Measurements from ENCODE around the gene BTG1. TPM values are rescaled to one million over a fixed set of nuclear protein-coding genes. Genes with fewer than 3 reads are reported as not detected.
A peak's percentile ranks its signal among the peaks of the same experiment; 100 is the strongest.

Gene BTG1
- total RNA-seq, 2 donors from 2014 or later = 48.5 to 53.7 TPM

DNA sequence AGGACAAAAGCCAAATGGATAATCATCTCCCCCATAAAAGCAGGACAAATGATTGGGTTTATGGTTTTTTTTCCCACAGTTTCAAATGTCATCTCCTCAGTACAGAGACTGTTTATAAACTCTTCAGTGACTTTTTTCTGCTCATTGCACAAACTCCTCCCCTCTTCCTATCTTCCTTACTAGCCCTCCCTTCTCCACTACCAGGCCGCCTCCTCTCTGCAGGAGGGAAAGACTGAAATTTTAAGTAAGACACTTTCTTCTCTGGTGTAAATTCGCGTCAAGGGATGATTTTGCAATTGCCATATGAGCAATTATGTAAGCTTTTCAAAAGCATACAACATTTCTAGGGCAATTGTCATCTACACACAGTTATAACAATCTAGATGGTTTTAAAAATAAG is 37.0 kb downstream of the BTG1 start:
- Histone ChIP-seq H3K4me3 (no peak overlapping the region), H3K27ac (no peak overlapping the region), H3K4me1 (peaks cover 41% of the 10 kb centered on the region), H3K27me3 (no peaks in the 10 kb centered on the region), H3K9me3 (no peaks in the 10 kb centered on the region), H3K36me3 (replicated peaks in 1 of 2; ENCODE audit: insufficient read depth in 1 of 2, low read depth in 2 of 2) (no peaks in the 10 kb centered on the region)
- no peak for ATAC-seq
- TF ChIP-seq, protein P1, sequence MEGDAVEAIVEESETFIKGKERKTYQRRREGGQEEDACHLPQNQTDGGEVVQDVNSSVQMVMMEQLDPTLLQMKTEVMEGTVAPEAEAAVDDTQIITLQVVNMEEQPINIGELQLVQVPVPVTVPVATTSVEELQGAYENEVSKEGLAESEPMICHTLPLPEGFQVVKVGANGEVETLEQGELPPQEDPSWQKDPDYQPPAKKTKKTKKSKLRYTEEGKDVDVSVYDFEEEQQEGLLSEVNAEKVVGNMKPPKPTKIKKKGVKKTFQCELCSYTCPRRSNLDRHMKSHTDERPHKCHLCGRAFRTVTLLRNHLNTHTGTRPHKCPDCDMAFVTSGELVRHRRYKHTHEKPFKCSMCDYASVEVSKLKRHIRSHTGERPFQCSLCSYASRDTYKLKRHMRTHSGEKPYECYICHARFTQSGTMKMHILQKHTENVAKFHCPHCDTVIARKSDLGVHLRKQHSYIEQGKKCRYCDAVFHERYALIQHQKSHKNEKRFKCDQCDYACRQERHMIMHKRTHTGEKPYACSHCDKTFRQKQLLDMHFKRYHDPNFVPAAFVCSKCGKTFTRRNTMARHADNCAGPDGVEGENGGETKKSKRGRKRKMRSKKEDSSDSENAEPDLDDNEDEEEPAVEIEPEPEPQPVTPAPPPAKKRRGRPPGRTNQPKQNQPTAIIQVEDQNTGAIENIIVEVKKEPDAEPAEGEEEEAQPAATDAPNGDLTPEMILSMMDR (IDR thresholded peaks at IDR 0.05) = no peak
- no peak for TF ChIP-seq POLR2A (IDR thresholded peaks at IDR 0.05)
- WGBS, 2 donors = 33 to 50% methylated on average over 3 of the region's 3 CpGs
- intact Hi-C loops (cut with DNase I) = no loop called here
- DNase-seq = no peak

DNA sequence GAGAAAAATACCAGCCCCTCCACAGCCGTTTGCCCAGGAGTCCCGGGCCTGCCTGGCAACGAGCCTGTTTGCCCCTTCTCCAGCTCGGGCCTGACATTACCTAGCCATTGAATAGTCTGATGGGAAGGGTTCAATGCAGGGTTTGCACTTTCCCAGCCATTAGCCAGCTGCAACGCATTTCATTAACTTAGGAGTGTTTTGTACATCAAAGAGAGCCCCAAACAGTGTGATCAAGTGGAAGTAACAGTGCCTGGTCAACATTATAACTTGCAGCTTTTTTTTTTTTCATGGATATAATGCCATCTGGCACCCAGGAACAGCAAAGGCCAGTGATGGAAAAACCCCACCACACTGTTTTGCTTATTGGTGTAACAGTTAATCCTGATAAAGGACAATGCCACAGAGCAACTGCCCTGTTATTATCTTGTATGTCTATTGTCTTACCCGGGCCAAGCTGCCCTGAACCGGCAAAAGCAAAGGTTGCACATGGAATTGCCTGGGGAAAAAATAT is 38.0 kb downstream of the BTG1 start:
- H3K36me3 ChIP-seq (replicated peaks in 1 of 2; ENCODE audit: insufficient read depth in 1 of 2, low read depth in 2 of 2) = no peaks in the 10 kb centered on the region
- TF ChIP-seq, protein P1 (IDR thresholded peaks at IDR 0.05) = no peak
- no peak for TF ChIP-seq POLR2A (IDR thresholded peaks at IDR 0.05)
- peaks cover 41% of the 10 kb centered on the region for H3K4me1 ChIP-seq
- DNase-seq (peak in 2 of 4 donors; percentile 30 to 33), ATAC-seq (peak; percentile 52)
- intact Hi-C loops (cut with DNase I) = no loop called here
- H3K4me3 ChIP-seq = no peak overlapping the region
- no peaks in the 10 kb centered on the region for H3K27me3 ChIP-seq
- peak overlapping the region; percentile 4 to 75 (median 45) for H3K27ac ChIP-seq
- 32 to 39% methylated on average over 7 of the region's 7 CpGs for WGBS, 2 donors
- no peaks in the 10 kb centered on the region for H3K9me3 ChIP-seq

DNA sequence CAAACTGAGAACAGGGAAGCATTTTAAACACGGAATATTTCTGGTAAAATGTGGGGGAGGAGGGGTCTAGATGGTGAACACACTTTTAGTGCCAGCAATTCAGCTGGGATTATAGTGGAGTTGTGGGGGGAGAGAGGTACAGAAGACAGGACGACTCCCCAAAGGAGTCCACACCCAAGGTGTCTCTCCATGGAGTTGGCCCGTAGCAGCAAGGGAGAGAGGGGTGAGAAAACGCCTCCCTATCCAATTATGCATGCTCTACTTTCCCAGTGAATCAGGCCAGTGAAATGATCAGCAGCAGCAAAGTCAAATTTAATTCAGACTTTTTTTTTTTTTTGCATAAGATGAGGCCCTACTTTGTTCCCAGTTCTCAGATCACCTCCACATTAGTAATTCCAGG is 38.6 kb downstream of the BTG1 start:
- H3K36me3 ChIP-seq (replicated peaks in 1 of 2; ENCODE audit: insufficient read depth in 1 of 2, low read depth in 2 of 2) = no peaks in the 10 kb centered on the region
- no peaks in the 10 kb centered on the region for H3K27me3 ChIP-seq
- no peak for DNase-seq
- intact Hi-C loops (cut with DNase I) = no loop called here
- H3K4me3 ChIP-seq = no peak overlapping the region
- WGBS, 2 donors = 20 to 32% methylated on average over 4 of the region's 4 CpGs
- H3K27ac ChIP-seq = peak overlapping the region; percentile 4 to 75 (median 44)
- no peaks in the 10 kb centered on the region for H3K9me3 ChIP-seq
- H3K4me1 ChIP-seq = peaks cover 41% of the 10 kb centered on the region
- TF ChIP-seq, protein P1 (IDR thresholded peaks at IDR 0.05) = no peak
- TF ChIP-seq POLR2A (IDR thresholded peaks at IDR 0.05) = no peak
- ATAC-seq = peak; percentile 34

DNA sequence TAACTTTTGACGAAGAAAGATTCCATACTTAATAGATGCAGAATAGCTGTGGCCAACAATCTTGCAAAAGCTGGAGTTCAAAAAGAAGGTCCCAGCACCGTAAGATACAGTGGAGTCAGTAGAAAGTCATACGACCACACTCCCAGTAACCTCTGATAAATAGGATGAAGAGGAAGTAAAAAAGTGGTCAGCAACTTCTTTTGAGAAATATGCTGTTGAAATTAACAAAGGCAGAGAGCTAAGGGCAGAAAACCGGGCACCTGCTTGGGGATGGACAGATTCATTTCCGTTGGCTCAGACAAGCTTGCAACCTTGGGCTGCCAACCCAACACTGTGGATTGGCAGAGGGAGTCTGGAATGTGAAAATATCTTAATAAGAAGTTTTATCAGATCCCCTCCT is 40.0 kb downstream of the BTG1 start:
- Histone ChIP-seq H3K27me3 (no peaks in the 10 kb centered on the region), H3K27ac (peak overlapping the region in 2 of 4 donors; percentile 71 to 75), H3K4me1 (peaks cover 44% of the 10 kb centered on the region), H3K4me3 (no peak overlapping the region), H3K9me3 (no peaks in the 10 kb centered on the region), H3K36me3 (replicated peaks in 1 of 2; ENCODE audit: insufficient read depth in 1 of 2, low read depth in 2 of 2) (no peaks in the 10 kb centered on the region)
- DNase-seq (no peak), ATAC-seq (no peak)
- intact Hi-C loops (cut with DNase I) = no loop called here
- 34 to 63% methylated on average over 5 of the region's 5 CpGs for WGBS, 2 donors
- no peak for TF ChIP-seq POLR2A (IDR thresholded peaks at IDR 0.05)
- TF ChIP-seq, protein P1 (IDR thresholded peaks at IDR 0.05) = no peak

DNA sequence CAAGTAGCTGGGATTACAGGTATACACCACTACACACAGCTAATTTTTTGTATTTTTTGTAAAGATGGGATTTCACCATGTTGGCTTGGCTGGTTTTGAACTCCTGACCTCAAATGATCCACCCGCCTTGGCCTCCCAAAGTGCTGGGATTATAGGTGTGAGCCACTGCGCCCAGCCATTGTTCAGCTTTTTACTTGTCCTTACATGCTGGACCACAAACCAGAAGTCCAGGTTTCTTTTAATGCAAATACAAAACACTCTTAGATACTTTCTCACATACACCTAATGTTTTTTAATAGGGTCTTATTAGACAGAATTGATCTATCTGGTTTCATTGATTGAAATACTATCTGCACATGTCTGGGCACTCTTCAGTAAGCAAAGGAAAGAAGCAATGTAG is 40.5 kb downstream of the BTG1 start:
- intact Hi-C loops (cut with DNase I) = no loop called here
- peak overlapping the region in 1 of 4 donors; percentile 3 for H3K27ac ChIP-seq

More for the DNA sequence above, 40.5 kb downstream of the BTG1 start:
- ATAC-seq = no peak
- no peaks in the 10 kb centered on the region for H3K9me3 ChIP-seq
- H3K27me3 ChIP-seq = no peaks in the 10 kb centered on the region
- peaks cover 50% of the 10 kb centered on the region for H3K4me1 ChIP-seq
- no peak for TF ChIP-seq POLR2A (IDR thresholded peaks at IDR 0.05)
- TF ChIP-seq, protein P1 (IDR thresholded peaks at IDR 0.05) = no peak
- WGBS, 2 donors = 89 to 98% methylated on average over 2 of the region's 2 CpGs
- H3K4me3 ChIP-seq = no peak overlapping the region
- no peak for DNase-seq
- no peaks in the 10 kb centered on the region for H3K36me3 ChIP-seq (replicated peaks in 1 of 2; ENCODE audit: insufficient read depth in 1 of 2, low read depth in 2 of 2)

Measured in body of pancreas (tissue), 4 donors.